HG03565 (cell line): Measurements from ENCODE around the gene CARHSP1.
"Not testable (repeated sequence)": the region's sequence is repeated elsewhere in the genome, so short reads cannot be mapped to it uniquely, and the experiment has no call there.

Experiments used
- ATAC-seq: cut with Tn5 transposase; IDR thresholded peaks from one replicate; pipeline ENCODE4 v1.9.1; 2021; ENCODE audit warnings: mild to moderate bottlenecking, moderate library complexity; ENCODE audit not compliant: unreplicated experiment

CARHSP1 gene

GRCh38 chr16:8836797-8837196 is 32.0 kb downstream of the CARHSP1 start:
- not testable (repeated sequence) for ATAC-seq

DNA sequence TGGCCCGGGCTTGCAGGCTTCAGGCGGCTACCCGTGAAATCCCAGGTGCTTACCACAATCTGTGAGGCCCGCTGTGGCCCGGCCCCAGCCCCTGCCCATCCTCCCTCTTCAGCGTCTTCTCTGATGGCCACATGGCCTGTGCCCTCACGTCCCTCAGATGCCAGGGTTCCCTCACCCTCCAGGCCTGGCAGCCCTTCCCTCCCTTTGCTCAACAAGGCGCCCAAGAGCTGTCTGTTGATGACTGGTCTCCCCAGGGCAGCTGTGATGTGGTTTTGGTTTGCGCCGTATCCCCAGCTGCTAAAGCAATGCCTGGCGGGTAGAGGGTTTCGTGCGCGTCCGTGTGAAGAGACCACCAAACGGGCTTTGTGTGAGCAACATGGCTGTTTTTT is 36.1 kb downstream of the CARHSP1 start:
- ATAC-seq: no peak

DNA sequence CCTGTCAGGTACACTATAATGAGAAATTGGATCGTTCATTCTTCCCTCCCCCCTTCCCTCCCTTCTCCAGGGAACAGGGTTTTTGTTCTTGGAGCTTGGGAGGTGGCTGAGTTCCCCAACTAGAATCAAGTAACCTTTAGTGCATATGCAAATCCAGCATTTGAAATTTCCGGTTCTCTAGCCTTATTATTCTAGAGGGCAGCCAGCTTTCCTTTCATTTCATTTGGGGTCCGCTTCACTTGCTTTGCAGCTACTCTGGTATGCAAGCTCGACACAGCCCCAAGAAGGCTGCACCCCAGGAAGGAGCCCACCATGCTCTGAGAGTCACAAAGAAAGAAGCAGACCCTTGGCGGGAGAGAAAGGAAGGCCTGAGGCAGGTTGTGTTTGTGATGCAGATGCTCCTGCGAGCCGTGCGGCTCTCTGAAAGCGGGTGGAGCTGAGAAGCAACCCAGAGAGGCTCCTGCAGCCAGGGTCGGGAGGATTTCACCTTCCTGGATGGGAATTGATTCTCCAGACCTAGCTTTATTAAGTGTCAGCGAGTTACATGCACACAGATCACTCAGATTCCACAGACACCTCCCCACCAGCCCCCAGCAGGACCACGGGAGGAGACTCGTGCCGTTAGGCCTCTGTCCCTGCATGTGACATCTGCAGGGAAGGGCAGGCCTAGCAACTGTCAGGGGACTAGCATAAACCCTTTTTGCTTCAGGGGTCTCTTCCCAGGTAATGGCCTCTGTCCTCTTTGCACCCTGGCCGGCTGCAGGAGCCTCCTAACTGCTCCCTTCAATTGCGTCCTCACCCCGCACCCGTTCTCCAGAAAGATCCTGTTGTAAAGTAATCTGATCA is 36.7 kb downstream of the CARHSP1 start:
- no peak for ATAC-seq

GRCh38 chr16:8831450-8831849 is 37.4 kb downstream of the CARHSP1 start:
- ATAC-seq: no peak

- ATAC-seq: no peak
Observed at GRCh38 chr16:8828541-8829165, 40.2 kb downstream of the CARHSP1 start.

DNA sequence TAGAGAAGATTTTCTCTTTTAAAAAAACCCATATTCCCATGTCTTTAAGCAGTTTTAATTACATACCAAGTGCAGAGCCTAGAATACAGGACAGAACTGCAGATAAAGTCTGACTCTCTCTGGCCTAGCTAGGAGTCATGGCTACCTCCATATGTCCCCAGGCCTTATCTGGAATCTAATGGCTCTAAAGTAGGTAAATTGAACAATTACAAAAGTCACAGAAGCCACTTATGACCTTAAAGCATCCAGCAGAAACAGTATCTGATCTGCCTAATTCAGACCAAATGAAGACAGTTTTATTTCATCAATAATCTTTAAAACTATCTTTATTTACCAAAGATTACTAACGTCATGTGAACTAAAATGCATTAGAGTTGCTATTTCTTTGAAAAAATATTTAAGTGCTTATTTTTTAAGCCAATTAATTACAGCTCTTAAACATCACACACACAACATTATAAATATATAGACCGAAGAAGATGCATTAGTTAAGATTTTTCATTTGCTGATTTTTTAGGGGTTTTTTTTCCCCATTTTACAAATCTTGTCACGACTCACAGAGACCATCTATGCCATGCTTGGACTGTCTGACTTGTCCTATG is 42.4 kb downstream of the CARHSP1 start:
- no peak for ATAC-seq

DNA sequence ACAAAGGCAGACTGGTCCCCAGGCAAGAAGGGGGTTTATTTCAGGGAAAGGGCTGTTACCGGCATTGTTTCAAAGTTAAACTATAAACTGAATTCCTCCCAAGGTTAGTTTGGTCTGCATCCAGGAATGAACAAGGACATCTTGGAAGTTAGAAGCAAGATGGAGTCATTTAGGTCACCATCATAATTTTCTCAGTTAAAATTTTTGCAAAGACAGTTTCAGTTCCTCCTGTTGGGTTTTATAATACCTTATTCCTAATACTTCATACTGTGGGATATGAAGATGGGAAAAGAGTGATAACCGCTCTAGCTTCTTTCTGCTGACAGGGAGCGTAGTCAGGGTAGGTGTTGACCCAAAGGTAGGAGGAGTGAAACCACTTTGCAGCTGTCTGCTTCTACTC is 46.4 kb downstream of the CARHSP1 start:
- ATAC-seq: no peak

DNA sequence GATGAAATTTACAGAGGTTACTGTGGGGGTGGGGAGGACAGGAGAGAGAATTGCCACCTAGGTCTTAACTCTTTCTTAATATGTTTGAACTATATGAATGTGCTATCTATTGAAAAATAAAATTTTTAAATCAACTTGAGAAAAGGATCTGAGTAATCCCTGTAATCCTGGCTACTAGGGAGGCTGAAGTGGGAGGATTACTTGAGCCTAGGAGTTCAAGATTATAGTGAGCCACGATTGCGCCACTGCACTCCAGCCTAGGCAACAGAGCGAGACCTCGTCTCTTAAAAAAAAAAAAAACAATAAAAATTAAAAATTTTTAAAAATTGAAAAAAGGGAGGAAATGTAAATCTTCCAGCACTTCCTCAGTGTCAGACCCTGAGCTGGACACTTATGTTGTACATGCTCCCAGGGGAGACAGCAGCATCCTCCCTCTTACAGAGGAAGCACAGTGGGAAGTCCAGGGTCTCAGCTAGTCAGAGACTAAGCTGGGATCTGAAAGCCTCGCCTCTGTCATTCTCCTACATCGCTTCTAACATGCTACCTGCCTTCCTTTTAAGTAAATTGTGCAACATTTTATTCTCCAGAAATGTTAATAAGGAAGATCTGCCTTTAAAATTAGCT is 49.3 kb downstream of the CARHSP1 start:
- no peak for ATAC-seq

- peak; percentile 78 for ATAC-seq
Observed at GRCh38 chr16:8818504-8819270, 50.1 kb downstream of the CARHSP1 start.

DNA sequence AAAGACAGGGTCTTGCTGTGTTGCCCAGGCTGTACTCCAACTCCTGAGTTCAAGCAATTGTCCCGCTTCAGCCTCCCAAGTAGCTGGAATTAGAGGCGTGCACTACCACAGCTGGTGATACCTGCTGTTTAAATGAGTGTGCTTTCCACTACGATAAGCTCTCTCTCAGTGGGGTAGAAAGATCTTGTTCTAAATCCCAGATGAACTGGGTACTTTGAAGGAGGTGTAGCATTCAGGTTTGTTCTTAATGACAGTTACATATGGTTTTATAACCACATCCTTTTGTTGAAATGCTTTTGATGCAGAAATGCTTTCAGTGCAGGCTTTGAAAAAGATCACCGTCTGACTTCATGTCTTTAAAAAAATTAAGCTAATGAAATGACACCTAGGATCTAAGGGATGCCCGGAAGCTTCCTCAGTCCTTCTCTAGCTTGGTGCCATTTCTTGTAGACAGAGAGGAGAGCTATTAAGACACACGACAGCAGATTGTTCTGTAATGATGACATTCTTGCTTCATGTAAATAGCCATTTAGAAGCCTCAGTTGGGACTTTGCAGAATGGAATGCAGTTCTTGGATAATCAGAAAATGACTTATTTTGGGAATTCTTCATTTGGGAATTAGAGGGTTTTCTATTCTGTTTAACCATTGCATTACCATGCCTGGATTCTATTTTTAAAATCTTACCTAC is 51.7 kb downstream of the CARHSP1 start:
- ATAC-seq: no peak

DNA sequence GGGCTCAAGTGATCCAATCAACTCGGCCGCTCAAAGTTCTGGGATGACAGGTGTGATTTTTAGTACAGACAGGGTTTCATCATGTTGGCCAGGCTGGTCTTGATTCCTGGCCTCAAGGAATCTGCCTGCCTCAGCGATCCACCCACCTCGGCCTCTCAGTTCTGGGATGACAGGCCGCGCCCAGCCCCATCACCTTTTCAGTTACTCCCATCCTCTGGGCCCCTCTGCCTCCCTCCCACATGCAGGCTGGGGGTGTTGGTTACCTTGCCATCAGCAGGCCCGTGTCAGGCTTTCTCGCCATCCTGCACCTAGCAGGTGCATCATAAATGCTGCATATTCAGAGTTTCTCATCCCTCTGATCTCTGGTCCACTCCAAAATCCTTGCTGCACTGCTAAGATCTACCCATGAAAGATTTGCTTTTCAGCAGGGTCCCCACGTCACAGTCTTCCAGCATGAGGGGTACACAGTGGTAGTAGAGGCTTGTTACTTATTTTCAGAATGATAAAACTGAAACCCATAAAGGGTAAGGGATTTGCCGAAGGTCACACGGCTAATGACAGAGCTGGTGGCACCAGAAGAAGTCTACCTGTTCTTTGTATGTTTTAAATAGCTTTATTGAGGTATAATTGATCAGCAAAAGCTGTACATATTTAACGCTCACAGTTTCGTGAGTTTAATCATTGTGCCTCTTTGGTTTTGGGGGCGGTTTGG is 54.6 kb downstream of the CARHSP1 start:
- ATAC-seq: no peak

DNA sequence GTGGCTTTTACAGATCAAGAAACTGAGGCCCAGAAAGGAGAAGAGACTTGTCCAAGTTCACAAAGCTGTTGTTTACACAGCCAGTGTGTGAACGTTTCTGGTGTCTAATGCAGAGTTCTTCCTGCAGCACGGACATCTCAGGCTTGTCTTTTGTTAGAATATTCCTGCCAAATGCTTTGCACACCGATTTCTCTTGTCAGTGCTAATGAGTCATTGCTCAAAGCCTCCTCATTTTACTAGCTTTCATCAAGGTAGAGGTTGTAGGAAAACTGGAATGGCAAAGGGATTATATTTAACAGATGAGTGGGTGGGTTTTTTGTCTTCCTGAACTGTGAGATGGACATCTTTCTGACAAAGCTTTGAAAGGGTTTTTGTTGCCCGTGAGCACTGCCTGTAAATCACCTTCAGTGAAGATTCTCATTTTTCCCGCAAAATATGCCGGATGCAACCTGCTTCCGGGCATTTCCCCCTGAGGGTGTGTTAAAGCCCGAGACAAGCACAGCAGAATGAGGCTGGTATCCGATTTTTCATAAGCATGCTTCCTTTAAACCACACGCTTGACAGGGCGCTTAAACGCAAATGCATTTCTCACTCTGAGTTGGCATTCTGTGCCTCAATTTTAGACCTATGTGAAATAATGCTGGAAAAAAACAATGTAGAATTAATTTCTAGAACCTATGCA is 56.5 kb downstream of the CARHSP1 start:
- no peak for ATAC-seq

DNA sequence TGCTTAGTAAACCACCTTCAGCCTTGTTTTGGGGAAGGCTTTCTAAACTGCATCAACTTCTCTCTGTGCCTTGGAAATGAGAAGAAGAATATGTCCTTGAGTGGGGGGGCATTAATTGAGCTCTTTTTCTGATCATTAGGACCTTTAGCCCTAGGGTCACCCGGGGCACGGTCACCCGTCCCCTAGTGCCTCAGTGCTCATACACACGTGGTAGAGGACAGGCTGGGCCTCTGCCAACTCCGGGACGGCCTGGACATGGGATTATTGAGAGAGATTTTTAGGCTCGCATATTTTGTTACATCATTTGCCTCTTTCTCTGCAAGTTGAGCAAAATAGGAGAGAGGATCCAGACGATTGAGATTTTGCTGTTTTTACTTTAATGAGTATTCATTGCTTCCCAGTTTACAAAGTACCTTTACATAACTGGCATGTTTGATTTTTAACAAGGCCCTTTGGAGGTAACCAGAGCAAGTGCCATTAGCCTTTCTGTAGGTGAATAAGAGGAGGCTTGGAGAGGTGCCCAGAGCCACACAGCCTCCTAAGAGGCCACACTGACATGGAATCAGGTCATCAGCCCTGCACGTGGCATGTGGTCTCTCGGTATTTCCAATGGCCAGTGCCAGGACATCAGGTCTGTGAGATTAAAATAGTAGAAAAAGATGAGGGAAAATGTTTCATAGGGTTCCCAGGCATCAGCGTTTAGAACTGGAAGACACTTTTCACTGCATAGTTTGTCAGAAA is 60.0 kb downstream of the CARHSP1 start:
- no peak for ATAC-seq

- no peak for ATAC-seq
Observed at GRCh38 chr16:8808009-8808408, 60.8 kb downstream of the CARHSP1 start.

DNA sequence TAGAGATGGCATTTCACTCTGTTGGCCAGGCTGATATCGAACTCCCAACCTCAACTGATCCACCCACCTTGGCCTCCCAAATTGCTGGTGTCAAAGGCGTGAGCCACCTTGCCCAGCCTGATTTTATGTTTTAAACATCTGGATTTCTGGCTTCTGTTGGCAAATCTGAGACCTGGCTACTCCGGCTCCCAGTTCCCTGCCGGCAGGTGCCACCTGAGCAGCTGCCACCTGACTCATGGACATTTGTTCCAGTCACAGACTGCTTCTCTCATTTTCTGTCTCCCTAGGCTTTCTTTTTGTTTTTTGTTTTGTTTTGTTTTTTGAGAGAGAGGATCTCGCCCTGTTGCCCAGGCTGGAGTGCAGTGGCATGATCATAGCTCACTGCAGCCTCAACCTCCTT is 61.6 kb downstream of the CARHSP1 start:
- ATAC-seq: no peak

DNA sequence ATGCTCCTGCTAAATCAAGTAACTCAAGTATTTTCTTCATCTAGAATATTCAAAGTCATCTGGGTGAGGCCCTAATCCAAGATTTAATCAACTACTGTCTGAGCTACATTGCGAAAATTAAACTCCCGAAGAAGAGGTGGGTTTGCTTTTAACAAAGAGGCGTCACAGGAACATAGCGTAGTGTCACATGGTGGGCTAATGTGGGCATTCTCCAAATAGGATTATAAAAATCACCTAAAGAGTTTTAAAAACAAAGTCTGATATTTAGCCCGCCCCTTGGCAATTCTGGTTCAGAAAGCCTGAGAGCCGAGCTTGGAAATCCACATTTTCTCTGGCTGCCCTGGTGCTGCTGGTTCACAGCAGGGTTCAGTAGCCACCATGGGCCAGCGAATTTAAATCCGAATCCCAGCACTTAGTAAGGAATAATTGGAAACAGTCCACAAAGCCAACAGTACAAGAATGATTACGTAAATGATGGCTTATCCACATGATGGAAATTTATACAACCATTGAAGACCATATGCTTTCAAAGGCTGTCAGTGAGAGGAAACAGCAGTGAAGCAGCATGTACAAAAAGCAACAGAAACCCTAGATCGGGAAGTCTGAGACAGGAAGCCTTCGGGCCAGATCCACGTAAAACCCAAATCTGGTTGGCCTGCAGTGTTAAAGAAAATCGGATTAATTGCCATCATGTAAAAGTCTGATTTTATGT is 62.4 kb downstream of the CARHSP1 start:
- ATAC-seq: no peak

- no peak for ATAC-seq
Observed at GRCh38 chr16:8804313-8804712, 64.5 kb downstream of the CARHSP1 start.

- not testable (repeated sequence) for ATAC-seq
Observed at GRCh38 chr16:8803733-8804132, 65.1 kb downstream of the CARHSP1 start.
